Breast epithelium (tissue), 4 donors: Measurements from ENCODE around the gene EPHA4. TPM values are rescaled to one million over a fixed set of nuclear protein-coding genes. Genes with fewer than 3 reads are reported as not detected.

ENCODE experiments used
- DNase-seq, 2 donors: peaks; one replicate each; pipeline ENCODE4 v3.0.0-alpha.2; 2019; ENCODE audit warnings: low spot score in 2 of 2
- H3K27ac ChIP-seq, 2 donors: fragments of 200-600 bp; sonication (generic) in 1 of 2; one replicate each; pipeline ENCODE4 v1.5.1; 2016 to 2019; ENCODE audit warnings: mild to moderate bottlenecking in 1 of 2
- H3K27me3 ChIP-seq, 2 donors: fragments of 200-600 bp; sonication (generic) in 1 of 2; one replicate each; pipeline versions ENCODE4 v1.5.1 to v1.6.0; 2017 to 2019; ENCODE audit warnings: control low read depth in 1 of 2, mild to moderate bottlenecking in 1 of 2
- H3K36me3 ChIP-seq: fragments of 200-600 bp; one replicate; pipeline ENCODE4 v1.5.1; 2019
- H3K4me1 ChIP-seq, 2 donors: fragments of 200-600 bp; sonication (generic); one replicate each; pipeline ENCODE4 v1.5.1; 2016 to 2019; ENCODE audit warnings: control low read depth in 1 of 2
- H3K4me3 ChIP-seq, 3 donors: fragments of 200-600 bp; sonication (generic); 1 replicate in 2 of 3; 2 replicates in 1 of 3; pipeline ENCODE4 v1.5.1; 2016 to 2019; ENCODE audit warnings: mild to moderate bottlenecking in 3 of 3, moderate library complexity in 2 of 3
- H3K9me3 ChIP-seq, 2 donors: fragments of 200-600 bp; sonication (generic) in 1 of 2; one replicate each; pipeline ENCODE4 v1.5.1; 2016 to 2019; ENCODE audit warnings: control low read depth in 1 of 2
- CTCF ChIP-seq, 3 donors: fragments of 450-650 bp; IDR thresholded peaks; one replicate each; pipeline ENCODE4 v1.5.1; 2016 to 2017; ENCODE audit warnings: antibody characterized with exemption in 3 of 3, mild to moderate bottlenecking in 3 of 3, moderate library complexity in 3 of 3
- POLR2A ChIP-seq: fragments of 450-650 bp; IDR thresholded peaks from one replicate; pipeline ENCODE4 v1.6.1; 2016; ENCODE audit warnings: antibody characterized with exemption, mild to moderate bottlenecking, moderate library complexity
- POLR2AphosphoS5 ChIP-seq, 3 donors: sonication (generic); formaldehyde crosslinking; IDR thresholded peaks; one replicate each; pipeline ENCODE4 v1.6.1; 2017; ENCODE audit warnings: antibody characterized with exemption in 3 of 3
- intact Hi-C: fragments of 100-400 bp; cut with DNase I; formaldehyde crosslinking; loops from one replicate; pipeline ENCODE4 v1.15.1; 2023; ENCODE audit warnings: low total_unique reads
- total RNA-seq, 3 donors: library from RNA; depleted of rRNA; stranded (reverse); fragments of >200 nt; gene quantifications; one replicate each; pipeline ENCODE4 v1.1.0, GENCODE V29; 2016

The EPHA4 gene
- total RNA-seq, 3 donors from 2014 or later, result 12.8 to 44.2 (median 18.6) TPM

GRCh38 chr2:221551864-221552263, 20.2 kb downstream of the EPHA4 start:
- H3K36me3 ChIP-seq, result no peaks in the 10 kb centered on the region
- H3K27me3 ChIP-seq, result no peaks in the 10 kb centered on the region
- no peaks in the 10 kb centered on the region for H3K4me1 ChIP-seq
- H3K9me3 ChIP-seq, result no peaks in the 10 kb centered on the region
- intact Hi-C loops, result no loop called here
- no peak for TF ChIP-seq POLR2AphosphoS5 (IDR thresholded peaks at IDR 0.05)
- TF ChIP-seq POLR2A, result no peak
- no peak for TF ChIP-seq CTCF (IDR thresholded peaks at IDR 0.05)
- no peak for DNase-seq
- no peak overlapping the region for H3K27ac ChIP-seq
- H3K4me3 ChIP-seq, result no peak overlapping the region

- DNase-seq, result no peak
- Histone ChIP-seq H3K4me1 (no peaks in the 10 kb centered on the region), H3K4me3 (no peak overlapping the region), H3K27me3 (no peaks in the 10 kb centered on the region), H3K36me3 (no peaks in the 10 kb centered on the region), H3K9me3 (no peaks in the 10 kb centered on the region), H3K27ac (no peak overlapping the region)
- intact Hi-C loops, result no loop called here
- TF ChIP-seq POLR2A (no peak), POLR2AphosphoS5 (IDR thresholded peaks at IDR 0.05) (no peak), CTCF (IDR thresholded peaks at IDR 0.05) (no peak)
Observed at GRCh38 chr2:221549143-221549542, 23.0 kb downstream of the EPHA4 start.

- intact Hi-C loops, result no loop called here
- DNase-seq, result no peak
- Histone ChIP-seq H3K4me3 (no peak overlapping the region), H3K9me3 (no peaks in the 10 kb centered on the region), H3K36me3 (no peaks in the 10 kb centered on the region), H3K27ac (no peak overlapping the region), H3K27me3 (no peaks in the 10 kb centered on the region), H3K4me1 (no peaks in the 10 kb centered on the region)
- TF ChIP-seq CTCF (IDR thresholded peaks at IDR 0.05), result no peak
- TF ChIP-seq POLR2A, result no peak
- no peak for TF ChIP-seq POLR2AphosphoS5 (IDR thresholded peaks at IDR 0.05)
Observed at GRCh38 chr2:221546505-221547225, 25.4 kb downstream of the EPHA4 start.

GRCh38 chr2:221541131-221541735, 30.9 kb downstream of the EPHA4 start:
- TF ChIP-seq CTCF (IDR thresholded peaks at IDR 0.05), result no peak
- no peak for TF ChIP-seq POLR2A
- no peak for TF ChIP-seq POLR2AphosphoS5 (IDR thresholded peaks at IDR 0.05)
- DNase-seq, result no peak
- no peak overlapping the region for H3K4me3 ChIP-seq
- H3K36me3 ChIP-seq, result no peaks in the 10 kb centered on the region
- no peaks in the 10 kb centered on the region for H3K4me1 ChIP-seq
- no peak overlapping the region for H3K27ac ChIP-seq
- H3K27me3 ChIP-seq, result no peaks in the 10 kb centered on the region
- intact Hi-C loops, result no loop called here
- H3K9me3 ChIP-seq, result no peaks in the 10 kb centered on the region

- Histone ChIP-seq H3K4me1 (no peaks in the 10 kb centered on the region), H3K27ac (no peak overlapping the region), H3K4me3 (no peak overlapping the region), H3K9me3 (no peaks in the 10 kb centered on the region), H3K36me3 (no peaks in the 10 kb centered on the region), H3K27me3 (no peaks in the 10 kb centered on the region)
- intact Hi-C loops, result no loop called here
- TF ChIP-seq POLR2A (no peak), CTCF (IDR thresholded peaks at IDR 0.05) (no peak), POLR2AphosphoS5 (IDR thresholded peaks at IDR 0.05) (no peak)
- DNase-seq, result no peak
Observed at GRCh38 chr2:221539246-221539645, 32.9 kb downstream of the EPHA4 start.
